SU-DHL-6 (cell line): ENCODE measurements around the gene BTG4.

Experiments used
- H2AFZ ChIP-seq: fragments of 200-600 bp; sonication (generic); 2 replicates; pipeline ENCODE4 v1.6.1; 2014; ENCODE audit warnings: low read depth, mild to moderate bottlenecking, moderate library complexity, mixed read lengths, antibody characterized with exemption, low read length; ENCODE audit not compliant: severe bottlenecking
- H3F3A ChIP-seq: fragments of 200-600 bp; shearing (Covaris generic); 2 replicates; pipeline ENCODE4 v1.6.0; 2016; ENCODE audit warnings: antibody characterized with exemption, mild to moderate bottlenecking; ENCODE audit not compliant: insufficient read depth
- H3K27ac ChIP-seq: fragments of 200-600 bp; sonication (generic); 2 replicates; pipeline ENCODE4 v1.5.1; 2016; ENCODE audit warnings: low read depth, mild to moderate bottlenecking, low read length, moderate library complexity, mixed read lengths
- H3K27me3 ChIP-seq: fragments of 200-600 bp; sonication (generic), shearing (Covaris generic); 2 replicates; pipeline ENCODE4 v1.6.0; 2014; ENCODE audit warnings: mild to moderate bottlenecking, low read length
- H3K36me3 ChIP-seq: fragments of 200-600 bp; sonication (generic); 2 replicates; pipeline ENCODE4 v1.6.1; 2014; ENCODE audit warnings: mild to moderate bottlenecking, low read length, mixed read lengths
- H3K4me2 ChIP-seq: fragments of 300-600, 200-600 bp; shearing (Covaris generic), sonication (generic); 2 replicates; pipeline ENCODE4 v1.6.0; 2014; ENCODE audit warnings: low read length, low read depth, mild to moderate bottlenecking; ENCODE audit not compliant: poor library complexity, severe bottlenecking
- H3K4me3 ChIP-seq: fragments of 200-600 bp; sonication (generic); 2 replicates; pipeline ENCODE4 v1.5.1; 2014; ENCODE audit warnings: antibody characterized with exemption, low read length, mild to moderate bottlenecking, mixed read lengths; ENCODE audit not compliant: insufficient read depth, poor library complexity, severe bottlenecking
- H3K79me2 ChIP-seq: fragments of 200-600 bp; sonication (generic); 2 replicates; pipeline ENCODE4 v1.6.1; 2014; ENCODE audit warnings: mild to moderate bottlenecking, low read length, moderate library complexity; ENCODE audit not compliant: insufficient read depth
- H3K9ac ChIP-seq: fragments of 200-600 bp; sonication (generic); 2 replicates; pipeline ENCODE4 v1.7.0; 2014; ENCODE audit warnings: mild to moderate bottlenecking, low read length
- H3K9me2 ChIP-seq: fragments of 200-600 bp; sonication (generic); replicated peaks from 2 replicates; pipeline ENCODE4 v1.6.1; 2014; ENCODE audit warnings: low read length; ENCODE audit not compliant: insufficient read depth
- H3K9me3 ChIP-seq: fragments of 200-600 bp; sonication (generic); 2 replicates; pipeline ENCODE4 v1.6.1; 2014; ENCODE audit warnings: low read length, mixed read lengths; ENCODE audit not compliant: insufficient read depth
- H4K20me1 ChIP-seq: fragments of 200-600 bp; sonication (generic); 2 replicates; pipeline ENCODE4 v1.6.1; 2014; ENCODE audit warnings: low read depth, mild to moderate bottlenecking, antibody characterized with exemption, low read length, moderate library complexity, mixed read lengths
- EZH2phosphoT487 ChIP-seq: fragments of 200-600 bp; sonication (generic), shearing (Covaris generic); conservative IDR thresholded peaks from 2 replicates; pipeline ENCODE4 v1.6.1; 2018; ENCODE audit warnings: mild to moderate bottlenecking, antibody characterized with exemption, low read length, moderate library complexity, mixed read lengths
- TF ChIP-seq, protein P1 (sequence below): fragments of 200-600 bp; sonication (generic); IDR thresholded peaks from one replicate; pipeline ENCODE4 v1.5.1; 2017; ENCODE audit warnings: antibody characterized with exemption, mild to moderate bottlenecking, low read length, moderate library complexity; ENCODE audit not compliant: insufficient read depth, poor library complexity, severe bottlenecking

The BTG4 gene

GRCh38 chr11:111462329-111462728, 49.9 kb downstream of the BTG4 start:
- H3K27ac ChIP-seq: no peak overlapping the region
- H3K9ac ChIP-seq: no peak overlapping the region
- H3F3A ChIP-seq: no peaks in the 10 kb centered on the region
- H3K36me3 ChIP-seq: no peaks in the 10 kb centered on the region
- no peaks in the 10 kb centered on the region for H3K9me3 ChIP-seq
- TF ChIP-seq, protein P1, sequence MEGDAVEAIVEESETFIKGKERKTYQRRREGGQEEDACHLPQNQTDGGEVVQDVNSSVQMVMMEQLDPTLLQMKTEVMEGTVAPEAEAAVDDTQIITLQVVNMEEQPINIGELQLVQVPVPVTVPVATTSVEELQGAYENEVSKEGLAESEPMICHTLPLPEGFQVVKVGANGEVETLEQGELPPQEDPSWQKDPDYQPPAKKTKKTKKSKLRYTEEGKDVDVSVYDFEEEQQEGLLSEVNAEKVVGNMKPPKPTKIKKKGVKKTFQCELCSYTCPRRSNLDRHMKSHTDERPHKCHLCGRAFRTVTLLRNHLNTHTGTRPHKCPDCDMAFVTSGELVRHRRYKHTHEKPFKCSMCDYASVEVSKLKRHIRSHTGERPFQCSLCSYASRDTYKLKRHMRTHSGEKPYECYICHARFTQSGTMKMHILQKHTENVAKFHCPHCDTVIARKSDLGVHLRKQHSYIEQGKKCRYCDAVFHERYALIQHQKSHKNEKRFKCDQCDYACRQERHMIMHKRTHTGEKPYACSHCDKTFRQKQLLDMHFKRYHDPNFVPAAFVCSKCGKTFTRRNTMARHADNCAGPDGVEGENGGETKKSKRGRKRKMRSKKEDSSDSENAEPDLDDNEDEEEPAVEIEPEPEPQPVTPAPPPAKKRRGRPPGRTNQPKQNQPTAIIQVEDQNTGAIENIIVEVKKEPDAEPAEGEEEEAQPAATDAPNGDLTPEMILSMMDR: no peak
- TF ChIP-seq EZH2phosphoT487: no peak
- H3K4me2 ChIP-seq: no peak overlapping the region
- no peaks in the 10 kb centered on the region for H3K9me2 ChIP-seq
- no peaks in the 10 kb centered on the region for H4K20me1 ChIP-seq
- no peak overlapping the region for H2AFZ ChIP-seq
- no peaks in the 10 kb centered on the region for H3K79me2 ChIP-seq
- no peak overlapping the region for H3K4me3 ChIP-seq
- H3K27me3 ChIP-seq: no peaks in the 10 kb centered on the region

GRCh38 chr11:111461460-111462235, 50.5 kb downstream of the BTG4 start:
- Histone ChIP-seq H2AFZ (no peak overlapping the region), H3K79me2 (no peaks in the 10 kb centered on the region), H3K4me2 (no peak overlapping the region), H3K9me3 (no peaks in the 10 kb centered on the region), H3K27me3 (no peaks in the 10 kb centered on the region), H3K9ac (no peak overlapping the region), H3F3A (no peaks in the 10 kb centered on the region), H3K36me3 (no peaks in the 10 kb centered on the region), H3K4me3 (no peak overlapping the region), H3K27ac (no peak overlapping the region), H4K20me1 (no peaks in the 10 kb centered on the region), H3K9me2 (no peaks in the 10 kb centered on the region)
- no peak for TF ChIP-seq EZH2phosphoT487
- TF ChIP-seq, protein P1: no peak

DNA sequence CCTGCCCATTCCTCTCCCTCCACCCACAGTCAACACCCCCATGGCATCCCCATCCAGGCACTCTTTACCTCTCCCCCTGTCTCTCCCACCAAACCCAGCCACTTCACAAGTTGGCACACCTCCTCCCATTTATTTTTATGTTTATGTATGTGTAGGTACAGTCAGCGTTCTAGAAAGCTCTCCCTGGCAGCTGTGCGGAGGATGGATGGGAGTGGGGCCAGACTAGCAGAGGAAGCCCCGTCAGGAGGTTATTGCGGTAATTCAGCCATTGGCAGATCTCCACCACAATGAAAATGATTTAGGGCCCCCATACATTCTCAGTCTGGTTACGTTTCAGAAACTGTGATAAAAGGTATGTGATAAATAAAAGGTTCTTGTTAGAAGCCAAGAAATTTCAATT, 51.3 kb downstream of the BTG4 start:
- no peak overlapping the region for H3K4me3 ChIP-seq
- H3K9me2 ChIP-seq: no peaks in the 10 kb centered on the region
- H3K36me3 ChIP-seq: no peaks in the 10 kb centered on the region
- H3K79me2 ChIP-seq: no peaks in the 10 kb centered on the region
- no peak overlapping the region for H3K4me2 ChIP-seq
- H4K20me1 ChIP-seq: no peaks in the 10 kb centered on the region
- H3K9me3 ChIP-seq: no peaks in the 10 kb centered on the region
- no peaks in the 10 kb centered on the region for H3F3A ChIP-seq
- TF ChIP-seq, protein P1: no peak
- no peak for TF ChIP-seq EZH2phosphoT487
- no peak overlapping the region for H3K9ac ChIP-seq
- H3K27me3 ChIP-seq: no peaks in the 10 kb centered on the region
- H2AFZ ChIP-seq: no peak overlapping the region
- H3K27ac ChIP-seq: no peak overlapping the region
